GM21367 (cell line): Measurements from ENCODE around the gene MEG3.
"Not testable (repeated sequence)": the region's sequence is repeated elsewhere in the genome, so short reads cannot be mapped to it uniquely, and the experiment has no call there.

ENCODE experiments used
- ATAC-seq: cut with Tn5 transposase; IDR thresholded peaks from one replicate; pipeline ENCODE4 v1.9.1; 2021; ENCODE audit not compliant: unreplicated experiment

Gene MEG3

GRCh38 chr14:100813291-100813690 lies 12.6 kb upstream of the MEG3 start:
- no peak for ATAC-seq

- ATAC-seq = no peak
Measured at GRCh38 chr14:100815478-100816285, 10.2 kb upstream of the MEG3 start.

GRCh38 chr14:100816286-100816949 lies 9.5 kb upstream of the MEG3 start:
- ATAC-seq = no peak

GRCh38 chr14:100816950-100817901 lies 8.7 kb upstream of the MEG3 start:
- no peak for ATAC-seq

- ATAC-seq = no peak
Measured at GRCh38 chr14:100818221-100818699, 7.7 kb upstream of the MEG3 start.

GRCh38 chr14:100818923-100819322 lies 7.0 kb upstream of the MEG3 start:
- not testable (repeated sequence) for ATAC-seq

- ATAC-seq = no peak
Measured at GRCh38 chr14:100819453-100819828, 6.5 kb upstream of the MEG3 start.

- ATAC-seq = no peak
Measured at GRCh38 chr14:100819829-100820475, 6.0 kb upstream of the MEG3 start.

GRCh38 chr14:100820957-100821356 lies 5.0 kb upstream of the MEG3 start:
- ATAC-seq = no peak

GRCh38 chr14:100822013-100822412 lies 3.9 kb upstream of the MEG3 start:
- ATAC-seq = no peak

- no peak for ATAC-seq
Measured at GRCh38 chr14:100822532-100823296, 3.2 kb upstream of the MEG3 start.

- no peak for ATAC-seq
Measured at GRCh38 chr14:100823413-100824080, 2.4 kb upstream of the MEG3 start.

GRCh38 chr14:100824091-100824551 lies 1.8 kb upstream of the MEG3 start:
- ATAC-seq = no peak

- ATAC-seq = no peak
Measured at GRCh38 chr14:100824901-100825712, 811 bp upstream of the MEG3 start.

- no peak for ATAC-seq
Measured at GRCh38 chr14:100826391-100827100, 628 bp downstream of the MEG3 start.

GRCh38 chr14:100827101-100828021 lies 1.4 kb downstream of the MEG3 start:
- ATAC-seq = no peak
